Neural progenitor cell (in vitro differentiated cells): Measurements from ENCODE around the gene NOL8. TPM values are rescaled to one million over a fixed set of nuclear protein-coding genes. Genes with fewer than 3 reads are reported as not detected.
A peak's percentile ranks its signal among the peaks of the same experiment; 100 is the strongest.

ENCODE experiments used
- DNase-seq: peaks from one replicate; pipeline ENCODE4 v3.0.0-alpha.2; 2016; ENCODE audit warnings: low spot score
- H2AFZ ChIP-seq: fragments of 200-600 bp; sonication (generic); replicated peaks from 2 replicates; pipeline ENCODE4 v1.6.1; 2016; ENCODE audit warnings: antibody characterized with exemption
- H3F3A ChIP-seq: fragments of 200-600 bp; sonication (generic); 2 replicates; pipeline ENCODE4 v1.6.1; 2016; ENCODE audit warnings: antibody characterized with exemption, low read depth
- H3K27ac ChIP-seq: fragments of 200-600 bp; sonication (generic); 2 replicates; pipeline ENCODE4 v1.5.1; 2016; ENCODE audit warnings: mild to moderate bottlenecking
- H3K27me3 ChIP-seq: fragments of 200-600 bp; sonication (generic); 2 replicates; pipeline ENCODE4 v1.6.1; 2016; ENCODE audit warnings: mild to moderate bottlenecking, moderate library complexity
- H3K36me3 ChIP-seq: fragments of 200-600 bp; sonication (generic); 2 replicates; pipeline ENCODE4 v1.5.1; 2016
- H3K4me1 ChIP-seq: fragments of 200-600 bp; sonication (generic); 2 replicates; pipeline ENCODE4 v1.6.1; 2016; ENCODE audit warnings: mixed run types
- H3K4me2 ChIP-seq: fragments of 200-600 bp; sonication (generic); 2 replicates; pipeline ENCODE4 v1.6.1; 2016
- H3K4me3 ChIP-seq: fragments of 200-600 bp; sonication (generic); 2 replicates; pipeline ENCODE4 v1.5.1; 2016
- H3K79me2 ChIP-seq: fragments of 200-600 bp; sonication (generic); 2 replicates; pipeline ENCODE4 v1.6.1; 2016; ENCODE audit warnings: low read depth
- H3K9ac ChIP-seq: fragments of 200-600 bp; sonication (generic); 2 replicates; pipeline ENCODE4 v1.6.1; 2016
- H3K9me3 ChIP-seq: fragments of 200-600 bp; sonication (generic); 2 replicates; pipeline ENCODE4 v1.5.1; 2016; ENCODE audit warnings: low read depth
- H4K20me1 ChIP-seq: fragments of 200-600 bp; sonication (generic); 2 replicates; pipeline ENCODE4 v1.6.1; 2016; ENCODE audit warnings: low read depth
- H3K27ac Mint-ChIP-seq: 3 replicates; pipeline ENCODE4 v1.8.0; 2021; ENCODE audit warnings: mixed read lengths
- H3K27me3 Mint-ChIP-seq: 2 replicates; pipeline ENCODE4 v1.8.0; 2022; ENCODE audit warnings: low read depth, mild to moderate bottlenecking, inconsistent platforms, moderate library complexity, mixed read lengths; ENCODE audit not compliant: insufficient read depth
- H3K36me3 Mint-ChIP-seq: 3 replicates; pipeline ENCODE4 v1.8.0; 2021; ENCODE audit warnings: mixed read lengths
- H3K4me1 Mint-ChIP-seq: 3 replicates; pipeline ENCODE4 v1.8.0; 2021; ENCODE audit warnings: mixed read lengths
- H3K4me3 Mint-ChIP-seq: 3 replicates; pipeline ENCODE4 v1.8.0; 2021; ENCODE audit warnings: mild to moderate bottlenecking, moderate library complexity, mixed read lengths
- H3K9me3 Mint-ChIP-seq: 3 replicates; pipeline ENCODE4 v1.8.0; 2020; ENCODE audit warnings: mixed read lengths
- EZH2 ChIP-seq: fragments of 200-600 bp; sonication (generic); IDR thresholded peaks from 2 replicates; pipeline ENCODE4 v1.6.1; 2017; ENCODE audit warnings: antibody characterized with exemption, mild to moderate bottlenecking, moderate library complexity
- EZH2phosphoT487 ChIP-seq: fragments of 200-600 bp; sonication (generic); IDR thresholded peaks from 2 replicates; pipeline ENCODE4 v1.6.1; 2017; ENCODE audit warnings: antibody characterized with exemption
- total RNA-seq: library from RNA; depleted of rRNA; stranded (reverse); fragments of >200 nt; gene quantifications from 2 replicates; pipeline ENCODE4 v1.2.3, GENCODE V29; 2015; ENCODE audit warnings: low replicate concordance
- TF ChIP-seq, protein P1 (sequence below): fragments of 200-600 bp; sonication (generic); IDR thresholded peaks from 2 replicates; pipeline ENCODE4 v1.5.1; 2017; ENCODE audit warnings: antibody characterized with exemption, mild to moderate bottlenecking

Gene NOL8
- 15.2 and 21.0 TPM in 2 replicates for total RNA-seq

DNA sequence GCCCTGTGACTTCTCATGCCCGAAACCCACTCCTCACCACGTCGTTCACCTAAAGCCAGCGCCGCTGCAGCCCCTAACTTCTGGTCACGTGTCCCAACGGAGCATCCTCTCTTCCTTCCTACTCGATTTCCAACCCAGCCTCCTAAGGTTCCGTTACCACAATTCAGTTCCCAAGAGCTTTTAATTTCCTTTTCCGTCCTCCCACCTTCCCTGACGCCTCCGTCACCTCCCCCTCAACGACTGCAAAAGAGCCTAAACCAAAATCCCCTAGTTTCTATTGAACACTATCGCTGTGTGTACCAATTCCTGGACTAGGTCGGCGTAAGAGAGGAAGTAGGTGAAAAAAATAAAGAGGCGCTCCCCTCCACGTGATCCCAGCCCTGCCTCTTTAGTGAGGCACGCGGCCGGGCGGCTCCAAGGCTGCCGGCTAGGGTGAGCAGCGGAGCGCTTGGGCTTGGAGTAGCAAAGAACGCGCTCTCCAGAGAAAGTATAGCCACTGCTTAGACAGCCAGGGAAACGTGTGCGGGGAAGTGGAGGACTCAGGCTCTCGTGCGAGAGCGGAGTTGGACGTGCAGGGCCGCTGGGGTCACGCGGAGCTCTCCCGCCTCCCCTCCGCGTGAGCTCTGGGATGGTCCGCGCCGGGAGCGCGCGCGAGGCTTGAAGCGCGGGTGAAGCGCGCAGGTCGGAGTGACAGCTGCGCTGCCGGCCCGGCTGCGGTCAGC is at the start of gene NOL8, which contains the start of gene CENPP:
NOL8 (minus strand) TSS at position 82 of the 722 bp plus-strand sequence. CDS start 1,189 bp downstream, outside the sequence.
CENPP (plus strand) TSS at position 685 of the 722 bp plus-strand sequence.
- Mint-ChIP-seq H3K27me3 (no peaks in the 10 kb centered on the region), H3K4me3 (peak within 1 kb of the TSS; percentile 97), H3K27ac (peak within 1 kb of the TSS; percentile 100), H3K36me3 (peaks cover 2% of the 10 kb centered on the region), H3K4me1 (peaks cover 20% of the 10 kb centered on the region), H3K9me3 (no peaks in the 10 kb centered on the region)
- Histone ChIP-seq H3K9ac (peak within 1 kb of the TSS; percentile 96), H3K4me1 (peaks cover 15% of the 10 kb centered on the region), H3K4me2 (peak within 1 kb of the TSS; percentile 85), H2AFZ (peak within 1 kb of the TSS; percentile 100), H3K4me3 (peak within 1 kb of the TSS; percentile 82), H3K9me3 (no peaks in the 10 kb centered on the region), H3K27ac (peak within 1 kb of the TSS; percentile 97), H3K27me3 (no peaks in the 10 kb centered on the region), H4K20me1 (no peaks in the 10 kb centered on the region), H3K36me3 (no peaks in the 10 kb centered on the region), H3F3A (peaks cover 4% of the 10 kb centered on the region), H3K79me2 (peaks cover 24% of the 10 kb centered on the region)
- DNase-seq = peak; percentile 94
- TF ChIP-seq EZH2phosphoT487 (no peak), EZH2 (no peak)
- TF ChIP-seq, protein P1, sequence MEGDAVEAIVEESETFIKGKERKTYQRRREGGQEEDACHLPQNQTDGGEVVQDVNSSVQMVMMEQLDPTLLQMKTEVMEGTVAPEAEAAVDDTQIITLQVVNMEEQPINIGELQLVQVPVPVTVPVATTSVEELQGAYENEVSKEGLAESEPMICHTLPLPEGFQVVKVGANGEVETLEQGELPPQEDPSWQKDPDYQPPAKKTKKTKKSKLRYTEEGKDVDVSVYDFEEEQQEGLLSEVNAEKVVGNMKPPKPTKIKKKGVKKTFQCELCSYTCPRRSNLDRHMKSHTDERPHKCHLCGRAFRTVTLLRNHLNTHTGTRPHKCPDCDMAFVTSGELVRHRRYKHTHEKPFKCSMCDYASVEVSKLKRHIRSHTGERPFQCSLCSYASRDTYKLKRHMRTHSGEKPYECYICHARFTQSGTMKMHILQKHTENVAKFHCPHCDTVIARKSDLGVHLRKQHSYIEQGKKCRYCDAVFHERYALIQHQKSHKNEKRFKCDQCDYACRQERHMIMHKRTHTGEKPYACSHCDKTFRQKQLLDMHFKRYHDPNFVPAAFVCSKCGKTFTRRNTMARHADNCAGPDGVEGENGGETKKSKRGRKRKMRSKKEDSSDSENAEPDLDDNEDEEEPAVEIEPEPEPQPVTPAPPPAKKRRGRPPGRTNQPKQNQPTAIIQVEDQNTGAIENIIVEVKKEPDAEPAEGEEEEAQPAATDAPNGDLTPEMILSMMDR = no peak

DNA sequence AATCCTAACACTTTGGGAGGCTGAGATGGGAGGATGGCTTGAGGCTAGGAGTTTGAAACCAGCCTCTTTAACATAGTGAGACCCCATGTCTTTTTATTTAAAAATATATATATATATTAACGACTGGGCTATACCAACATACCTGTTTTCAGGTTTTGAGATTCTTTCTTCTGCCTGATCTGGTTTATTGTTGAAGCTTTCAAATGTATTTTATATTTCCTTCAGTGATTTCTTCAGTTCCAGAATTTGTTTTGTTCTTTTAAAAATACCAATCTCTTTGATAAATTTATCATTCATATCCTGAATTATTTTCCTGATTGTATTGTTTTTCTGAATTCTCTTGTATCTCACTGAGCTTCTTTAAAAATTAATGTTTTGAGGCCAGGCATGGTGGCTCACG is 48.0 kb upstream of the NOL8 start:
- peaks cover 2% of the 10 kb centered on the region for H3K36me3 Mint-ChIP-seq
- TF ChIP-seq, protein P1 = no peak
- no peak for TF ChIP-seq EZH2
- TF ChIP-seq EZH2phosphoT487 = no peak
- Histone ChIP-seq H3K36me3 (no peaks in the 10 kb centered on the region), H3K4me1 (peaks cover 15% of the 10 kb centered on the region), H4K20me1 (no peaks in the 10 kb centered on the region), H3K9ac (no peak overlapping the region), H3K4me3 (no peak overlapping the region), H3K27ac (no peak overlapping the region), H3K4me2 (no peak overlapping the region), H3K27me3 (no peaks in the 10 kb centered on the region), H2AFZ (no peak overlapping the region), H3F3A (peaks cover 10% of the 10 kb centered on the region), H3K9me3 (no peaks in the 10 kb centered on the region), H3K79me2 (peaks cover 4% of the 10 kb centered on the region)
- no peak overlapping the region for H3K27ac Mint-ChIP-seq
- no peak overlapping the region for H3K4me3 Mint-ChIP-seq
- no peak for DNase-seq
- H3K4me1 Mint-ChIP-seq = peaks cover 5% of the 10 kb centered on the region
- H3K9me3 Mint-ChIP-seq = peaks cover 20% of the 10 kb centered on the region
- no peaks in the 10 kb centered on the region for H3K27me3 Mint-ChIP-seq

DNA sequence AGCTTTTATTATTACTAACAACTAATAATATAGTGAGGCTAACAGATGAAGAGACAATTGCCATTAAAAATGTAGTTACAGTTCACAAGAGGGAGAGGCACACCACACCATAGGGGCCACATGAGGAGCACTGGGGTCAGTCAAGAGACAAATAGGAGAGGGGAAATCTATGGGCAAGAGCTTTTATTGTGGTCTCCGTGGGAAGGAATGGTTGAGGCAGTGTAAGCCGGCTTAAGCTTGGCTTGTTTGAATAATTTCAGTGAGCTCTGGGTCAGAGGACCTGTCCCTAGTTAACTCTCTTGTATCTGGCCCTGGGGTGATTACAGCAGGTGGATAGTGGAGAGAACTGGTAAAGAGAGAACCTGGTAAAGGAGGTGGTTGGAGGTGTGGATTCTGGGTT is 43.9 kb upstream of the NOL8 start:
- no peak overlapping the region for H2AFZ ChIP-seq
- H3K4me2 ChIP-seq = peak overlapping the region; percentile 45

More for the DNA sequence above, 43.9 kb upstream of the NOL8 start:
- Histone ChIP-seq H3K4me1 (peaks cover 15% of the 10 kb centered on the region), H4K20me1 (no peaks in the 10 kb centered on the region), H3K27ac (peak overlapping the region; percentile 10), H3K4me3 (no peak overlapping the region), H3K9me3 (no peaks in the 10 kb centered on the region), H3K27me3 (no peaks in the 10 kb centered on the region), H3F3A (peaks cover 10% of the 10 kb centered on the region), H3K36me3 (no peaks in the 10 kb centered on the region), H3K9ac (no peak overlapping the region), H3K79me2 (peaks cover 4% of the 10 kb centered on the region)
- H3K36me3 Mint-ChIP-seq = peaks cover 4% of the 10 kb centered on the region
- H3K4me1 Mint-ChIP-seq = peaks cover 5% of the 10 kb centered on the region
- no peak overlapping the region for H3K4me3 Mint-ChIP-seq
- H3K9me3 Mint-ChIP-seq = peaks cover 10% of the 10 kb centered on the region
- DNase-seq = peak; percentile 70
- H3K27ac Mint-ChIP-seq = no peak overlapping the region
- H3K27me3 Mint-ChIP-seq = no peaks in the 10 kb centered on the region
- TF ChIP-seq EZH2phosphoT487 (no peak), EZH2 (no peak)
- TF ChIP-seq, protein P1 = no peak
